ENCODE results near the gene GRB2. TPM values are rescaled to one million over a fixed set of nuclear protein-coding genes. Genes with fewer than 3 reads are reported as not detected.
"Not testable (repeated sequence)": the region's sequence is repeated elsewhere in the genome, so short reads cannot be mapped to it uniquely, and the experiment has no call there.

The GRB2 gene
- total and polyA plus RNA-seq, 2 experiments from 2014 or later = 132 to 198 TPM

DNA sequence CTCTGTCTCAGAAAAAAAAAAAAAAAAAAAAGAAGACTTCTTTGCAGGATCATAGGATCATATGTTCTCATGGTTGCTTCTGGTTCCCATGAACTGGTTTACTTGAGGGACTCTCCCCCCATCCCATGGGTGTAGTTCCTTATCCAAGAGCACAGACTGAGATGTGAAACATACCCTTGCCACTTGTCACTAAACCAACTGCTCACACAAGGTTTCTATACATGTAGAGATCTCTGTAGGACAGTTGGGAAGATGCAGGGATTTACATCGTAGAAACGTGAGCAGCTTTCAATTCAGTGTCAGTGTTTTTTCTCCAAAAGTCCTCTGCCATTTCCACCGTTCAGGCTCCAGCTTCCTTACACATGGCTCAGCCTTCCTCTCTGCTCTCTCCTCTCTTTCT lies 39.8 kb upstream of the GRB2 start:
- H3K9me3 ChIP-seq (ENCODE audit: low read depth) = no peaks in the 10 kb centered on the region
- peak overlapping the region; percentile 60 for H3K27ac ChIP-seq
- peaks cover 25% of the 10 kb centered on the region for H3K4me1 ChIP-seq (ENCODE audit: low read depth)
- TF ChIP-seq, protein P1, sequence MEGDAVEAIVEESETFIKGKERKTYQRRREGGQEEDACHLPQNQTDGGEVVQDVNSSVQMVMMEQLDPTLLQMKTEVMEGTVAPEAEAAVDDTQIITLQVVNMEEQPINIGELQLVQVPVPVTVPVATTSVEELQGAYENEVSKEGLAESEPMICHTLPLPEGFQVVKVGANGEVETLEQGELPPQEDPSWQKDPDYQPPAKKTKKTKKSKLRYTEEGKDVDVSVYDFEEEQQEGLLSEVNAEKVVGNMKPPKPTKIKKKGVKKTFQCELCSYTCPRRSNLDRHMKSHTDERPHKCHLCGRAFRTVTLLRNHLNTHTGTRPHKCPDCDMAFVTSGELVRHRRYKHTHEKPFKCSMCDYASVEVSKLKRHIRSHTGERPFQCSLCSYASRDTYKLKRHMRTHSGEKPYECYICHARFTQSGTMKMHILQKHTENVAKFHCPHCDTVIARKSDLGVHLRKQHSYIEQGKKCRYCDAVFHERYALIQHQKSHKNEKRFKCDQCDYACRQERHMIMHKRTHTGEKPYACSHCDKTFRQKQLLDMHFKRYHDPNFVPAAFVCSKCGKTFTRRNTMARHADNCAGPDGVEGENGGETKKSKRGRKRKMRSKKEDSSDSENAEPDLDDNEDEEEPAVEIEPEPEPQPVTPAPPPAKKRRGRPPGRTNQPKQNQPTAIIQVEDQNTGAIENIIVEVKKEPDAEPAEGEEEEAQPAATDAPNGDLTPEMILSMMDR (IDR thresholded peaks at IDR 0.05; ENCODE audit: low read depth, low read length) = no peak
- H3K27me3 ChIP-seq = no peaks in the 10 kb centered on the region
- no peaks in the 10 kb centered on the region for H3K36me3 ChIP-seq
- no peak for DNase-seq (ENCODE audit: low read depth in 1 of 2, low spot score in 1 of 2)
- no peak overlapping the region for H3K4me3 ChIP-seq

GRCh38 chr17:75442168-75443103 lies 37.0 kb upstream of the GRB2 start:
- peaks cover 25% of the 10 kb centered on the region for H3K4me1 ChIP-seq (ENCODE audit: low read depth)
- TF ChIP-seq, protein P1 (IDR thresholded peaks at IDR 0.05; ENCODE audit: low read depth, low read length) = no peak
- peak in 1 of 2 donors; percentile 35 for DNase-seq (ENCODE audit: low read depth in 1 of 2, low spot score in 1 of 2)
- H3K27ac ChIP-seq = peak overlapping the region; percentile 87
- no peaks in the 10 kb centered on the region for H3K27me3 ChIP-seq
- no peak overlapping the region for H3K4me3 ChIP-seq
- H3K9me3 ChIP-seq (ENCODE audit: low read depth) = no peaks in the 10 kb centered on the region
- no peaks in the 10 kb centered on the region for H3K36me3 ChIP-seq

DNA sequence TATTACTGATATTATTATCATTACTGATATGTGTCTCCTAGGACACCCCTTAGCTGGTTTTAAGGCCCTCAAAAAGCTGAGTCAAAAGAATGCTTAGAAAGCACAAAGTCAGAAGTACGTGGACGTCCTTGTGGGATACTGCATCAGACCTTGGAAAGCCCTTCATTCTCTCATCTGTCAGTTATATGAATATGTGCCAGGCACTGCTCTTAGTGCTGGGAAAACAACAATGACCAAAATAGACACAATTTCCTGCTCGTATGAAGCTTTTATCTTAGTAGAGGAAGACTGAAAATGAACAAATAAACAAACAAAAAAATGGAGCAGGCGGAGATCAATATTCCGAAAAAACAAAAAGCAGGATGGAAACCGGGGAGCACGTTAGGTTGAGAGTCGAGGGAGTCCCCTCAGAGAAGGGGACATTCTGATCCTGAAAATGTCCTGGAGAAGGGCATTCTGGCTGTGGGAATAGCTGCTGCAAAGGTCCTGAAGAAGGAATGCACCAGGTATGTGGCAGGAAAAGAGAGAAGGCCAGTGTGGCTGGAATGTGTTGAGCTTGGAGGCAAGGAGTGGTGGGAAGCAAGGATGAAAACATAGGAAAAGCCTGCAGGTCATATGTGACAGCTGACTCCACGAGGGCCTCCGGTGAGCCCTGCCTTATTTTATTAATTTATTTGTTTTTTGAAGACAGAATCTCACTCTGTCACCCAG lies 35.4 kb upstream of the GRB2 start:
- Histone ChIP-seq H3K9me3 (ENCODE audit: low read depth) (no peaks in the 10 kb centered on the region), H3K36me3 (no peaks in the 10 kb centered on the region), H3K27ac (peak overlapping the region; percentile 87), H3K27me3 (no peaks in the 10 kb centered on the region), H3K4me1 (ENCODE audit: low read depth) (peaks cover 25% of the 10 kb centered on the region), H3K4me3 (no peak overlapping the region)
- DNase-seq (ENCODE audit: low read depth in 1 of 2, low spot score in 1 of 2) = peak in 1 of 2 donors; percentile 43
- TF ChIP-seq, protein P1 (IDR thresholded peaks at IDR 0.05; ENCODE audit: low read depth, low read length) = no peak

GRCh38 chr17:75439287-75439686 lies 33.8 kb upstream of the GRB2 start:
- Histone ChIP-seq H3K9me3 (ENCODE audit: low read depth) (no peaks in the 10 kb centered on the region), H3K4me1 (ENCODE audit: low read depth) (peaks cover 25% of the 10 kb centered on the region), H3K27me3 (no peaks in the 10 kb centered on the region), H3K27ac (no peak overlapping the region), H3K36me3 (no peaks in the 10 kb centered on the region), H3K4me3 (no peak overlapping the region)
- no peak for DNase-seq (ENCODE audit: low read depth in 1 of 2, low spot score in 1 of 2)
- TF ChIP-seq, protein P1 (IDR thresholded peaks at IDR 0.05; ENCODE audit: low read depth, low read length) = no peak

GRCh38 chr17:75437404-75437803 lies 31.9 kb upstream of the GRB2 start:
- not testable (repeated sequence) for DNase-seq (ENCODE audit: low read depth in 1 of 2, low spot score in 1 of 2); H3K9me3 ChIP-seq (ENCODE audit: low read depth); H3K27ac ChIP-seq; H3K36me3 ChIP-seq; H3K27me3 ChIP-seq; H3K4me3 ChIP-seq
- H3K4me1 ChIP-seq (ENCODE audit: low read depth) = peaks cover 14% of the 10 kb centered on the region

DNA sequence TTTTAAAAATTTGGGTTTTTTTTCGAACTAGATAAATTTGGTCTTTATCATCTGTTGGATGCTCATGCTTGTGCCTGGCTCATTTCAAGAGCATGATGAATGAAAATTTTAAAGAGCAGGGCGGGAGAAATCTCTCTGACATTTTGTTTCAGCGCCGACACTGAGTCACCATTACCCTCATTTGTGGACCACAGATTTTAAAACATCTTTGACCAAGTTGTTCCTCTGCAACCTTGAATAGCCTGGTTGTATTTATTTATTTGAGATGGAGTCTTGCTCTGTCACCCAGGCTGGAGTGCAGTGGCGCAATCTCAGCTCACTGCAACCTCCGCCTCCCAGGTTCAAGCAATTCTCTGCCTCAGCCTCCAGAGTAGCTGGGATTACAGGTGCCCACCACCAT lies 29.0 kb upstream of the GRB2 start:
- H3K36me3 ChIP-seq; H3K27ac ChIP-seq; DNase-seq (ENCODE audit: low read depth in 1 of 2, low spot score in 1 of 2); H3K4me3 ChIP-seq; H3K9me3 ChIP-seq (ENCODE audit: low read depth); H3K4me1 ChIP-seq (ENCODE audit: low read depth); H3K27me3 ChIP-seq: not testable (repeated sequence)

Data from cardiac muscle cell (in vitro differentiated cells and primary cell).